ENCODE results near the gene COL15A1. TPM values are rescaled to one million over a fixed set of nuclear protein-coding genes. Genes with fewer than 3 reads are reported as not detected.

Gene COL15A1
- total RNA-seq, 1 donor from 2014 or later, result 15.0 TPM

- H3K9me3 ChIP-seq, result no peaks in the 10 kb centered on the region
- intact Hi-C loops (cut with DNase I), result no loop called here
- H3K27ac ChIP-seq, result no peak overlapping the region
- no peak for DNase-seq (ENCODE audit: extremely low spot score in 2 of 2)
- H3K36me3 ChIP-seq, result peaks cover 0 to 6% of the 10 kb centered on the region in 2 donors
- no peaks in the 10 kb centered on the region for H3K27me3 ChIP-seq
- no peak for TF ChIP-seq POLR2A (IDR thresholded peaks at IDR 0.05)
- TF ChIP-seq POLR2AphosphoS5 (IDR thresholded peaks at IDR 0.05; ENCODE audit: insufficient read depth in 1 of 2, low read depth in 1 of 2), result no peak
- TF ChIP-seq, protein P1, sequence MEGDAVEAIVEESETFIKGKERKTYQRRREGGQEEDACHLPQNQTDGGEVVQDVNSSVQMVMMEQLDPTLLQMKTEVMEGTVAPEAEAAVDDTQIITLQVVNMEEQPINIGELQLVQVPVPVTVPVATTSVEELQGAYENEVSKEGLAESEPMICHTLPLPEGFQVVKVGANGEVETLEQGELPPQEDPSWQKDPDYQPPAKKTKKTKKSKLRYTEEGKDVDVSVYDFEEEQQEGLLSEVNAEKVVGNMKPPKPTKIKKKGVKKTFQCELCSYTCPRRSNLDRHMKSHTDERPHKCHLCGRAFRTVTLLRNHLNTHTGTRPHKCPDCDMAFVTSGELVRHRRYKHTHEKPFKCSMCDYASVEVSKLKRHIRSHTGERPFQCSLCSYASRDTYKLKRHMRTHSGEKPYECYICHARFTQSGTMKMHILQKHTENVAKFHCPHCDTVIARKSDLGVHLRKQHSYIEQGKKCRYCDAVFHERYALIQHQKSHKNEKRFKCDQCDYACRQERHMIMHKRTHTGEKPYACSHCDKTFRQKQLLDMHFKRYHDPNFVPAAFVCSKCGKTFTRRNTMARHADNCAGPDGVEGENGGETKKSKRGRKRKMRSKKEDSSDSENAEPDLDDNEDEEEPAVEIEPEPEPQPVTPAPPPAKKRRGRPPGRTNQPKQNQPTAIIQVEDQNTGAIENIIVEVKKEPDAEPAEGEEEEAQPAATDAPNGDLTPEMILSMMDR (IDR thresholded peaks at IDR 0.05), result no peak
- H3K4me3 ChIP-seq, result no peak overlapping the region
- H3K4me1 ChIP-seq, result peaks cover under 1% of the 10 kb centered on the region
Measured at GRCh38 chr9:99046068-99046467, 102.4 kb downstream of the COL15A1 start.

DNA sequence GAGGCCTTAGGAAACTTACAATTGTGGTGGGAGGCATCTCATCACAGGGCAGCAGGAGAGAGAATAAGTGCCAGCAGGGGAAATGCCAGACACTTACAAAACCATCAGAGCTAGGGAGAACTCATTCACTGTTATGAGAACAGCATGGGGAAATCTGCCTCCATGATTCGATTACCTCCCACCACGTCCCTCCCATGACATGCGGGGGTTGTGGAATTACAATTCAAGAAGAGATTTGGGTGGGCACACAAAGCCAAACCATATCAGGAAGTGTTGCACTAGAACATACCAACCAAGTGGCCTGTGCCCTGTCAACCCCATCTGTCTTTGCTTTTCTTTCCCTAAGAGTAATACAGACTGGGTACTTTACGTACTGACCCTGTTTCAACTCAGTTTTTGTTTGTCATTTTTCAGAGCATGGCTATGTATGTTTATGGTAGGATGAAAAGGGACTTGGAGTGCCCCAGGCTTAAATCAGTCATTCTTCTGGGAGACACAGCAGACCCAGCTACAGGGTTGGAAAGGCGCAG is 102.9 kb downstream of the COL15A1 start:
- H3K4me3 ChIP-seq, result no peak overlapping the region
- no peaks in the 10 kb centered on the region for H3K4me1 ChIP-seq
- intact Hi-C loops (cut with DNase I), result no loop called here
- H3K27me3 ChIP-seq, result no peaks in the 10 kb centered on the region
- TF ChIP-seq POLR2AphosphoS5 (IDR thresholded peaks at IDR 0.05; ENCODE audit: insufficient read depth in 1 of 2, low read depth in 1 of 2), result no peak
- TF ChIP-seq POLR2A (IDR thresholded peaks at IDR 0.05), result no peak
- TF ChIP-seq, protein P1 (IDR thresholded peaks at IDR 0.05), result no peak
- peaks cover 0 to 6% of the 10 kb centered on the region in 2 donors for H3K36me3 ChIP-seq
- H3K9me3 ChIP-seq, result no peaks in the 10 kb centered on the region
- no peak overlapping the region for H3K27ac ChIP-seq
- no peak for DNase-seq (ENCODE audit: extremely low spot score in 2 of 2)

DNA sequence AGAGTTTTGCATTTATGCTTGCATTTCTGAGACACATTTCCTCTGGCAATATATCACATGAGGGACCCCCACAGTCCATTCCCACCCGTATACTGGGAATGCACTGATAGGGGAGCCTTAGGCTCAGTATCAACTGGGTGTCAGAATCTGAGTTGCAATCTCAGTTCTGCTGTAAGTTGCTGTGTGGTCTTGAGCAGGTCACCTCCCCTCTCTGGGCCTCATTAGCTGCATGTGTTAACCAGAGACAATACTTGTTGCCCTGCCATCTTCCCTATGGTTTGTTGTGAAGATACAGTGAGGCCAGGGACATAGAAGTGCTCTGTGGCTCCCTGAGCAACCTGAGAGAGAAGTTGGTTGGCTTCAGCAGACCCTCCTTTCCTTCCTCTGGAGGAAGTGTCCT is 105.5 kb downstream of the COL15A1 start:
- H3K27ac ChIP-seq, result no peak overlapping the region
- no peaks in the 10 kb centered on the region for H3K9me3 ChIP-seq
- intact Hi-C loops (cut with DNase I), result no loop called here
- TF ChIP-seq, protein P1 (IDR thresholded peaks at IDR 0.05), result no peak
- DNase-seq (ENCODE audit: extremely low spot score in 2 of 2), result no peak
- no peaks in the 10 kb centered on the region for H3K27me3 ChIP-seq
- H3K36me3 ChIP-seq, result peaks cover 0 to 6% of the 10 kb centered on the region in 2 donors
- H3K4me1 ChIP-seq, result no peaks in the 10 kb centered on the region
- H3K4me3 ChIP-seq, result no peak overlapping the region

DNA sequence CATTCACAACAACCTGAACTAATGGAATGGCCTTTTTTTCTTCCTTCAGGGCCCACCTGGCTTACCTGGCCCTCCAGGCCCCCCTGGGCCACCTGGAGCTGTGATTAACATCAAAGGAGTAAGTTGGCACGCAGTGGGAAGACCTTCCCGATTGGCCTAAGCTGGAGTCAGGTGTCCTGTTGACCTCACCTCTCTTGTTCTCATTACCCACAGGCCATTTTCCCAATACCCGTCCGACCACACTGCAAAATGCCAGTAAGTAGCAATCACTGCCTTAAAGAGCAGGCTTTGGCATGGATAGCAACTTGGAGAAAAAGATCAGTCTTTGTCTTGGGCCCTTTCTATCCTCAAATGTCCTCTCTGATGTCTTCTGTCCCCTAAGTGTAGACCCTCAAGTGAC is 105.9 kb downstream of the COL15A1 start:
- Histone ChIP-seq H3K36me3 (peaks cover 0 to 6% of the 10 kb centered on the region in 2 donors), H3K9me3 (no peaks in the 10 kb centered on the region), H3K4me1 (no peaks in the 10 kb centered on the region), H3K27ac (no peak overlapping the region), H3K4me3 (no peak overlapping the region), H3K27me3 (no peaks in the 10 kb centered on the region)
- intact Hi-C loops (cut with DNase I), result no loop called here
- TF ChIP-seq POLR2A (IDR thresholded peaks at IDR 0.05) (no peak), POLR2AphosphoS5 (IDR thresholded peaks at IDR 0.05; ENCODE audit: insufficient read depth in 1 of 2, low read depth in 1 of 2) (no peak)
- TF ChIP-seq, protein P1 (IDR thresholded peaks at IDR 0.05), result no peak
- no peak for DNase-seq (ENCODE audit: extremely low spot score in 2 of 2)

DNA sequence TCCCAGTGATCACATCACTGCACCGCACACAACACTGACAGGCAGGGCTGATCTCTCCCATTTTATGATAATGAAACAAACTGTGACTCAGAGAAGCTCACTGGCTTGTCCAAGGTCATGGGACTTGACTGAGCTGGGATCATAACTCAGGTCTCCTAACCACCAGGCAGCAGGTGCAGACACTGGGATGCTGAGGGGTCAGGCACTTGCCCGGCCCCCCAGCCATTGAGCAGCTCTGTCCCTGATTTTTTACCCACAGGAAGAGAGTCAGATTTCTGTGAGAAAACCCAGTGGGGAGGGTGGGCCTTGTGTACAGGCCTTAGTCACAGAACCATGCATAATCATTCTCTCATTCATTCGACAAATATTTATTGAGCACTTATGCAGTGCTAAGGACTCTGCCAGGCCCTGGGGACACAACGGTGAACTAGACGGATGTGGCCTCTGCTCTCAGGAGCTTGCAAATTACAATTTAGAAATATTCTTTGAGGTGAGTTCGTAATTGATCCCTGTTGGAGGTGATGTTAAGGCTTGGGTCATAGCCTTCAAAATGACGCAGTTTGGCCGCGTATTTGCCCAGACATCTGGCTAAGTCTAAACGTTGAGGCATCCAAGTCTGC is 106.7 kb downstream of the COL15A1 start:
- H3K36me3 ChIP-seq, result peaks cover 0 to 6% of the 10 kb centered on the region in 2 donors
- DNase-seq (ENCODE audit: extremely low spot score in 2 of 2), result no peak
- intact Hi-C loops (cut with DNase I), result no loop called here
- no peak overlapping the region for H3K27ac ChIP-seq
- TF ChIP-seq, protein P1 (IDR thresholded peaks at IDR 0.05), result no peak
- no peak for TF ChIP-seq POLR2AphosphoS5 (IDR thresholded peaks at IDR 0.05; ENCODE audit: insufficient read depth in 1 of 2, low read depth in 1 of 2)
- no peak for TF ChIP-seq POLR2A (IDR thresholded peaks at IDR 0.05)
- H3K9me3 ChIP-seq, result no peaks in the 10 kb centered on the region
- H3K27me3 ChIP-seq, result no peaks in the 10 kb centered on the region
- H3K4me3 ChIP-seq, result no peak overlapping the region
- H3K4me1 ChIP-seq, result no peaks in the 10 kb centered on the region
